T-helper 1 cell treated with Interleukin-12 subunit alpha and Interleukin-12 subunit beta and Interleukin-4 antibody, amounts not matched to agents 30 ng/mL and 1 ng/mL, for 36 hours (primary cell): ENCODE data around the gene ACCS. TPM values are rescaled to one million over a fixed set of nuclear protein-coding genes. Genes with fewer than 3 reads are reported as not detected.

Experiments
- intact Hi-C: fragments of 100-400 bp; cut with micrococcal nuclease; formaldehyde crosslinking; loops from one replicate; pipeline ENCODE4 v1.15.1; 2024
- total RNA-seq: library from RNA; stranded (reverse); gene quantifications from 2 replicates; pipeline ENCODE4 v1.2.3, GENCODE V29; 2022

ACCS gene
- 30.7 and 34.6 TPM in 2 replicates for total RNA-seq

DNA sequence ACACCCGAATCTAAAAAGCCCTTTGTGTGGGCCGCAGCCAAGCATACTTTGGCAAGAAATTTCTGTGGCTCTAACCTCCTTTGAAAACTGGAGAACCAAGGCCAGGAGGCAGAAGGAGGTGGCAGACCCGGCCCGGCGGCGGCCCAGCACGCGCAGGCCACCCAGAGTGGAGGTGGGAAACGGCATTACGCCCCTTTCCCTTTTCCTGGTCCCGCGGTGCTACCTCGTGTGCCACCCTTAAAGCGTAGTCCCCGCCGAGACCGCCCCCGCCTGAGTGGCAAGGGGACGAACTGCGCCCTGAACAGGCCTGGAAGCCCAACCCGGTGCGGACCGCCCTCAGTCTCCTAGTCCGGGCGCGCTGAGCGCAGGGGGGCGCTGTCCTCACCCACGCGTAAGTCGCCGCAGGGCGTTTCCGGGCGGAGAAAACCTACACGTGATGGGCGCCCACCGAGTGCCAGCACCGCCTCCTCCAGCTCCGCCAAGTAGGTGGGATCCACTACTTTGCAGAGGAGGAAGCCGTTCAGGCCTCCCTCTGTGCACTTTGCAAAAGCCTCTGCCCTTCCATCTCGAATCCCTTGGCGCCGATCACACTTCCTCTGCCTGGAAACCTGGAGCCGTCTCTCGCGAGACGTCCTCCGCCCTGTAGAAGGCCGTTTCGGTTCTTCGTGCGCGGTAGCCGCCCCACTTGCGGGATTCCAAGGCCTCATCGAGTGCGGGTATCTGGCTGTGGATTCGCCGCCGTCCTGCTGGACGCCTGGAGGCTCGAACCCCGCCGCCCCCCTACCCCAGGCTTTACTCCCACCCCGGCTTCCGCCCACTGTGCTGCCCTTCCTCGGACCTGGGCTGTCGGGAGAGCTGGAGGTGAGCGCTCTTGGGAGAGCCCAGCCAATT, at the start of gene ACCS:
ACCS (plus strand) TSS at position 430 of the 891 bp plus-strand sequence. CDS start 1,358 bp downstream, outside the sequence.
- intact Hi-C loops, result loop anchor here (1.0 to 10.0 kb wide), 10 partner anchors 28 to 1739 kb away; partner anchors contain the start of genes ALKBH3, API5, CD82 and HSD17B12

- intact Hi-C loops, result no loop called here
Observed at GRCh38 chr11:44016546-44017442, 49.3 kb upstream of the ACCS start.

DNA sequence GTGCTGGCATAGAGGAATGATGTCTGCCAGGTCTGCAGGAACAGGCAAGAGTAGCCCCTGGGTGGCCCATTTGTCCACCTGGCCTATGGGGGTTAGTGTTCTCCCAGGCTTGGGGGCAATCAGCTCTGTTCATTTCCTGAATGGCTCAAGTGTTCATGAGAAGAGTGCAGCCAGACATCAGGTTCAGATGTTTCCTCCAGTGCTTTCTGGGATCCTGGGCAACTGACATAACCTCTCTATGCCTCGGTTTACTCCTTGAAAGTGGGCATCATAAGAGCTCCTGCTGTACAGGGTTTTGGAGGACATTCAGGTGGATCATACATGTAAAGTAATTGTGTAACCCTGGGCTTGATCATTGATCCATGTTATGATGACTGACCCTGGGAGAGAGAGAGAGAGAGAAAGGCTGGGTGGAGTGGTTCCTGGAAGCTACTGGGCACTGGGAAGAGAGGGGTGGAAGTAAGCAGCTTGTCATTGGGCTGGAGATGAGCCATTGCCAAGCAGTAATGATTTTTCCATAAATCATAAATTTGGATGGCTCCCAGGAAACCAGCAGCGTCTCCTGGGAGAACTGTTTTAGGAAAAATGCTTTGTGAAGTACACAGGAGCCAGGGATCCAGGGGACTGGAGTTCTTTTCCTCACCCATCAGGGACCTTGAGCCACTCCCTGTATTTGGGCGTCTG, 48.5 kb upstream of the ACCS start:
- intact Hi-C loops, result no loop called here

- intact Hi-C loops, result no loop called here
Observed at GRCh38 chr11:44018127-44018521, 47.9 kb upstream of the ACCS start.

- intact Hi-C loops, result no loop called here
Observed at GRCh38 chr11:44018829-44019228, 47.2 kb upstream of the ACCS start.

DNA sequence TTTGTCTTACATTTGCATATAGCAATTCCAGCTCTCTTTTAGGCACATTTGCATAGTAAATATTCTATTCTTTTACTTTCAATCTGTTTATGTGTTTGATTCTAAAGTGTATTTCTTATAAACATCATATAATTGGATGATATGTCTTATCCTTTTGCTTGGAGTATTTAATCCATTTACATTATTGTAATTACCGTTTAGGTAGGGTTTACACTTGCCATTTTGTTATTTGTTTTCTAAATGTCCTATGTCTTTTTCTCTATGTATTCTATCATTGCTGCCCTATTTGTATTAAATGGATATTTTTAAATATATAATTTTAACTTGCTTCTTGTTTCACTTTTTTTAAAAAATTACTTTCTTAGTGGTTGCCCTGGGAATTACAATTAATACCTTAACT, 41.1 kb upstream of the ACCS start:
- intact Hi-C loops, result no loop called here

GRCh38 chr11:44025727-44026126, 40.3 kb upstream of the ACCS start:
- intact Hi-C loops, result no loop called here

DNA sequence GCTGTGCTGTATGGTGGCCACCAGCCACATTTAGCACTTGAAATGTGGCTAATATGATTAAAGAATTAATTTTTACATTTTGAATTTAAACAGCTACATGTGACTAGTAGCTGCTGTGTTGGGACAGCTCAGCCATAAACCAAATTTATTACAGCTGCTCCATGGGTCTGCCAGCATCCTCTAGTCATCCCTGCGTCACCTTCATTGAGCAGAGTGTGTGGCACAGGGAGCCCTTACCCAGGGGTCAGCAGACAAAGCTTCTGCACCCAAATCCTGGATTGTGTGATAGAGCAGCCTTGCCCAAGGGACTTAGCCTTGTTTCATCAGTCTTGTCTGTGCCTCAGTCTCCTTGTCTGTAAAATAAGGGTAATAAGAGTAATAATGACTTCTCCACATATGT, 37.7 kb upstream of the ACCS start:
- intact Hi-C loops, result no loop called here

DNA sequence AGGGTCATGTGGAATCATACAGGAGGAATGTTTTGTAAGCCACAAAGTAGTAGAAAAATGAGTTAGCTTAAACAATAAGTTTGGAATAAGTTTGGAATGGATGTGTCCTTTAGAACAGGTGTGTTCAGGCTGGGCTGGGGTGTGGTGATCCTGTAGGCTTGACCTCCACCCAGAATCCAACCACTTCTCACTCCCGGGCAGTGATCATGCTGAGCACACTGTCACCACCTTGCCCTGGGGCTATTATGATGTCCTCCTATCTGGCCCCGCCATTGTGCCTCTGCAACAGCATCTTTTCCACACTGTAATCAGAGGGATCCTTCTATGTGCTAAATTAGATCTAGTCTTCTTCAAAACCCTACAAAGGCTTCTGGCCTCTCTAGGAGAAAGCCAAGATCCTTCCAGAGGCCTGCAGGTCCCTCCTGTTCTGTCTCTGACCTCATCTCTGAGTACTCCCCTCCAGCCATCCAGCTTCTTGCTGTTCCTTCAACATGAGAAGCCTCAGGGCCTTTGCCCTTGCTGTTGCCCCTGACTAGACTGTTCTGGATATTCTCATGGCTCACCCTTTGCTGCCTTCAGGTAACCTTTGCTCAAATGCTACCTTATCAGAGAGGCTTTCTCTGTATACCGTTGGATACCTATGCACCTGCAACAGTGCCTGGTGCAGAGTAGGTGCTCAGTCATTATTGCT, 37.1 kb upstream of the ACCS start:
- intact Hi-C loops, result no loop called here

DNA sequence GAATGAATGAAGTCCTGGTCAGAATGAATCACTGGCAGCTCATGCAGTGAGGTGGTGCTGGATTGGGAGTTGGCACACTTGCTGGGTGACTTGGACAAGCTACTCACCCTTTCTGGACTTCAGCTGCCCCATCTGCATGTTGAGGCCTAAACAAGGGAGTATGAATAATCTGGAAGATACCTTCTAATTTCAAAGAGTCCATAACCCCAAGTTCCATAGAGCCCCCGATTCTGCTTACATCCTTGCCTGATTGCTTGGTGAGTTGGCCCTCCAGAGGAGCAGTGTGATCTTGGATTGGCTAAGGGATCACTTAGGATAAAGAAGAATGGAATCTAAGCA, 36.6 kb upstream of the ACCS start:
- intact Hi-C loops, result no loop called here

DNA sequence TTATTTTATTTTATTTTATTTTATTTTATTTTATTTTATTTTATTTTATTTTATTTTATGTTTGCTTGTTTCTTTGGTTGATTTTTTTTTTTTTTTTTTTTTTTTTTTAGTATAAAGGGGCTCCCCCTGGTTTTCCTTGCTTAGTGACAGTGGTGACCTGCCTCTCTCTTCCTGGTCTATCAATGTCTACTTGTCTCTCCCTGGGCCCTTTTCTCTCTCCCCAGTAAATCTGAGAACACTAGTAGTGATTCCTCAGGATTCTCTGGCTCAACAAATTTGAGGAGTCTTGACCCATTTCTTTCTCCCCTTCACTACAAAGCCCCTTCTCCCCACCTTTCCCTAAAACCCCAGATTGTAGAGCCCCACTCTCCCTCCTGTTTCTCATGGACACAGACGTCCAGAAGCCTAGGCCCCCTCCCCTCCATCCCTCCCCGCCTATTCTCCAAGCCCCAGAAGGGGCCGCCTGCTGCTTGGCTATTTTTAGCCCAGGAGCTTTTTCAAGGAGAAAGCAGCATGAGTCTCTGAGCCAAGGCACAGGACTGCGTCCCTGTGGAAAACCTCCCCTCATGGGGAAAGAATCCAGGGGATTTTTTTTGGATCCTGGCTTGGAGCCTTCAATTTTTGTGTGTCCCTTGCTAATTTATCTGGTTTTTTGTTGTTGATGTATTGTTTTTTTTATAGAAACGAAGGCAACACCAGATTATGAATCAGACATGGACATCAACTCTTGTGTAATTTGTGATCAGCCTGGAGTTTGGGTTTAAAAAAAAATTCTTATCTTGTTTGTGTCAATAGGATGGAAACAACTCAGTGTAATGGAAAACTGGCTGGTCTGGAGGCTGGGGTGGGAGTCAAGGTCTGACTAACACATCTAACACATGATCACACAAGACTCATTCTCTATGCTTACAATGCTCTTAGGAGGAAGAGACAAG, 35.8 kb upstream of the ACCS start:
- intact Hi-C loops, result no loop called here

- intact Hi-C loops, result no loop called here
Observed at GRCh38 chr11:44030996-44031395, 35.1 kb upstream of the ACCS start.

DNA sequence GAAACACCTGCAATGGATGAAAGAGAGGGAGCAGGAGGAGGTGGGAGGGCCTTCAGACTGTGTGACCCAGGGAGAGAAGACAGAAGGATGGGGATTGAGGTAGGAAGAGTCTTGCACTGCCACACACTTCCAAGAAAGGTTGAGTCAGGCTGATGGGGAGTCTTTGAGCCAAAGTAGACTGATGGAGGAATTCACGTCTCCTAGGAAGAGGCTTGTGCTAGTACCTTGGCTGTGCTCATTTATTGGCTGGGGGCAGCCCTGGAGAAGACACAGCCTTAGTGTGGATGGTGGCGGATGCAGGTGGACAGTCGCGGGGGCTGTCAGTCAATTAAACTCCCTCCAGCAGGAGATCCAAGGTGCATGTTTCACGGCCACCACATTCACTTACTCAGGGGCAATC, 34.5 kb upstream of the ACCS start:
- intact Hi-C loops, result no loop called here

DNA sequence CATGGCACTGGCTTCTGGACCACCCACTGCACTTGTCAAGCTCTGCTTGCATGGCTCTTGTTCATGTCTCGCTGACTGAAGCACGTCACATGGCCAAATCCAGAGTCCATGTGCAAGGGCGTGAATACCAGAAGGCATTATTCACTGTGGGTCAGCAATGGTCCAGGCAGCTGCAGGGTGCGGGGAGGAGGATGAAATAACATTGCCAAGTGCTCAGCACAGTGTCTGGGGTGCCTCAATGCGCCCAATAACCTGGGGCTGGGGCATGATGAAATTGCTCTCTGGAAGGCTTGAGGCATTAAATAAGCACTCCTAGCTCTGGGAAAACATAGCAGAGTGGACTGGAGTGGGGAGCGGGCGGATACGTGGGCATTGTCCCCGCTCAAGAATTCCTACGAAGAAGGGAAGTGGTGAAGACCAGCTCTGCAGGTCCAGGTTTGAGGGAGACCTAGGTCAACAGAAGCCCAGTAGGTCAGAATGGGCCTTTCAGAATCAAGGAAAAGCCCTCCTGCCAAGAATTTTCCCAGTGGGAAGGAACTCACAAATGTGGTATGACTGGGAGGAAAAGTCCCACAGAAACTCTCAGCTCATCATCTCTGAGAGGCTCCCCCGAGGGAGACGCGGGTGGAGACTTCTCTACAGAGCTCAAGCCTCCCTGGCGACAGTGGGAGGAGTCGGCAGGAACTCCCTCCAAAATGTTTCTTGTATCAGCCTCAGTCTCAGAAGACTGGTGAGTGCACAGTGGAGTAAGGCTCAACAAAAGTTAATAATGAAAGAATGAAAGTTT, 33.6 kb upstream of the ACCS start:
- intact Hi-C loops, result no loop called here

GRCh38 chr11:44033411-44033850, 32.6 kb upstream of the ACCS start:
- intact Hi-C loops, result no loop called here

- intact Hi-C loops, result no loop called here
Observed at GRCh38 chr11:44033856-44034255, 32.2 kb upstream of the ACCS start.

- intact Hi-C loops, result loop anchor here (5.0 kb wide), 1 partner anchor 207 kb away; no protein-coding TSS in a partner anchor
Observed at GRCh38 chr11:44034639-44035038, 31.4 kb upstream of the ACCS start.

GRCh38 chr11:44036811-44037657, 29.0 kb upstream of the ACCS start:
- intact Hi-C loops, result loop anchor here (1.0 to 5.0 kb wide), 2 partner anchors 147 to 210 kb away; no protein-coding TSS in a partner anchor
